BJ (cell line): Measurements from ENCODE around the gene KRT23. TPM values are rescaled to one million over a fixed set of nuclear protein-coding genes. Genes with fewer than 3 reads are reported as not detected.

Experiments used
- CTCF ChIA-PET: fragments of 350-600 bp; formaldehyde crosslinking; extraction: SDS; loops from one replicate; lab custom pipeline; 2021; ENCODE audit warnings: antibody characterized with exemption, inconsistent platforms; lab: Yijun Ruan, JAX
- POLR2A ChIA-PET: fragments of 300-600 bp; sonication (Branson Sonifier 250); formaldehyde crosslinking; extraction: SDS; loops from one replicate; lab custom pipeline; 2021; ENCODE audit warnings: antibody characterized with exemption; lab: Charles Lee
- DNase-seq: peaks from one replicate; pipeline ENCODE4 v3.0.0-alpha.2; 2011; ENCODE audit warnings: low read depth
- H3K27me3 ChIP-seq: 2 replicates; pipeline ENCODE4 v1.6.0; 2011; ENCODE audit warnings: low read length; ENCODE audit not compliant: control insufficient read depth, insufficient read depth
- H3K36me3 ChIP-seq: 2 replicates; pipeline ENCODE4 v1.5.1; 2011; ENCODE audit warnings: low read length; ENCODE audit not compliant: control insufficient read depth, insufficient read depth
- H3K4me3 ChIP-seq: 2 replicates; pipeline ENCODE4 v1.5.1; 2011; ENCODE audit warnings: low read depth, mild to moderate bottlenecking, control low read depth, low read length
- polyA plus RNA-seq: library from polyadenylated mRNA; depleted of rRNA; stranded (reverse); fragments of >200 nt; gene quantifications from 2 replicates; pipeline ENCODE4 v1.2.3, GENCODE V29; 2011
- TF ChIP-seq, protein P1 (sequence below): IDR thresholded peaks from 2 replicates; pipeline ENCODE4 v1.5.1; 2011; ENCODE audit warnings: low read depth, mild to moderate bottlenecking, control low read depth, inconsistent platforms, low read length, moderate library complexity; ENCODE audit not compliant: insufficient read depth

Gene KRT23
- polyA plus RNA-seq, 1 experiment: 0.11 TPM

DNA sequence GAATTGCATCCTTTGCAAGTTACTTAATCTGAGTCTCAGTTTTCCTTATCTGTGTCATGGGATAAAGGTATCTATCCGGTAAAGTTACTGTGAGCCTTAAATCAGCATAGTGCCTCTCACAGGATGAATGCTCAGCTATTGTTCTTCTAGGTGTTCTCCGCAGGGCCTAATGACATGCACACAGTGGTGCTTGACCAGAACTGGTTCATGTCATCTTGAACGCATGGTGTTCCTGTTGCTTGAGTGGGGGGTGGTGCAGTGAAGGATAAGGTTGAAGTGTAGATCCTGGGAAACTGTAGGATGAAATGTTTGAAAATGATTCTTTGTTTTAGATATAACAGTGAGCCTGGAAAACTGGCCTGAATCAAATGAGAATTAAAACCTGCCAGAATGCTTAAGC is 42.7 kb upstream of the KRT23 start:
- ChIA-PET POLR2A (interaction anchor here (0.6 kb wide), 1 partner anchor 79 kb away, joined by 5 read pairs; no protein-coding TSS in a partner anchor), CTCF (interaction anchor here (1.7 kb wide), 1 partner anchor 9 kb away, joined by 11 read pairs; no protein-coding TSS in a partner anchor)
- Histone ChIP-seq H3K4me3 (no peak overlapping the region), H3K27me3 (no peaks in the 10 kb centered on the region), H3K36me3 (no peaks in the 10 kb centered on the region)
- no peak for DNase-seq
- TF ChIP-seq, protein P1, sequence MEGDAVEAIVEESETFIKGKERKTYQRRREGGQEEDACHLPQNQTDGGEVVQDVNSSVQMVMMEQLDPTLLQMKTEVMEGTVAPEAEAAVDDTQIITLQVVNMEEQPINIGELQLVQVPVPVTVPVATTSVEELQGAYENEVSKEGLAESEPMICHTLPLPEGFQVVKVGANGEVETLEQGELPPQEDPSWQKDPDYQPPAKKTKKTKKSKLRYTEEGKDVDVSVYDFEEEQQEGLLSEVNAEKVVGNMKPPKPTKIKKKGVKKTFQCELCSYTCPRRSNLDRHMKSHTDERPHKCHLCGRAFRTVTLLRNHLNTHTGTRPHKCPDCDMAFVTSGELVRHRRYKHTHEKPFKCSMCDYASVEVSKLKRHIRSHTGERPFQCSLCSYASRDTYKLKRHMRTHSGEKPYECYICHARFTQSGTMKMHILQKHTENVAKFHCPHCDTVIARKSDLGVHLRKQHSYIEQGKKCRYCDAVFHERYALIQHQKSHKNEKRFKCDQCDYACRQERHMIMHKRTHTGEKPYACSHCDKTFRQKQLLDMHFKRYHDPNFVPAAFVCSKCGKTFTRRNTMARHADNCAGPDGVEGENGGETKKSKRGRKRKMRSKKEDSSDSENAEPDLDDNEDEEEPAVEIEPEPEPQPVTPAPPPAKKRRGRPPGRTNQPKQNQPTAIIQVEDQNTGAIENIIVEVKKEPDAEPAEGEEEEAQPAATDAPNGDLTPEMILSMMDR: no peak

DNA sequence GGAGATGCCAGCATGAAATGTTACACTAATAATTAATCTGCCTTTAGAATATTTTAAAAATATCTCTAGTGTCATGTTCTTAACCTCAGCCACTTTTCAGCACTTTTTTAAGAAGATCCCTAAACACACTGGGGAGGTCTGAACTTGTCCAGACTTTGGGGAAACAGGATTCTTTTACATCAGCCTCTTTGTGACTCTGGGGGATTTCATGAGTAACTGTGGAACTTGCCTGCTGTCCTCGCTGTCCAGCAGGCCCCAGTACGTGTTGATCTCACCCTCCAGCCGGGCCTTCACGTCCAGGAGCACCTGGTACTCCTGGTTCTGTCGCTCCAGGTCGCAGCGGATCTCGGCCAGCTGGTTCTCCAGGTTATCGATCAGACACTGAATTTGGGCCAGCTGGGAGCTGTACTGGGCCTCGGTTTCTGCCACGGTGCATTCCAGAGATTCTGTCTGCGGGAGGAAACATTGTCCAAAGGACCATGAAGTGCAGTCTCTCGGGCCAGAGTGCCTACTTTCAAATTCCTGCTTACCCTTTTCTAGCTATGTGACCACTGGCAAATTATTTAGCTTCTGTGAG is 41.2 kb upstream of the KRT23 start:
- Histone ChIP-seq H3K27me3 (no peaks in the 10 kb centered on the region), H3K4me3 (no peak overlapping the region), H3K36me3 (no peaks in the 10 kb centered on the region)
- POLR2A ChIA-PET: no interaction called here
- CTCF ChIA-PET: no interaction called here
- TF ChIP-seq, protein P1: no peak
- no peak for DNase-seq

- H3K36me3 ChIP-seq: no peaks in the 10 kb centered on the region
- POLR2A ChIA-PET: no interaction called here
- CTCF ChIA-PET: no interaction called here
- DNase-seq: no peak
- H3K27me3 ChIP-seq: no peaks in the 10 kb centered on the region
- TF ChIP-seq, protein P1: no peak
- H3K4me3 ChIP-seq: no peak overlapping the region
Measured at GRCh38 chr17:40975516-40975915, 38.1 kb upstream of the KRT23 start.

- POLR2A ChIA-PET: no interaction called here
- TF ChIP-seq, protein P1: no peak
- H3K36me3 ChIP-seq: no peaks in the 10 kb centered on the region
- H3K27me3 ChIP-seq: no peaks in the 10 kb centered on the region
- CTCF ChIA-PET: interaction anchor here (0.7 kb wide), 1 partner anchor 42 kb away, joined by 3 read pairs; no protein-coding TSS in a partner anchor
- no peak overlapping the region for H3K4me3 ChIP-seq
- no peak for DNase-seq
Measured at GRCh38 chr17:40974366-40974765, 36.9 kb upstream of the KRT23 start.

DNA sequence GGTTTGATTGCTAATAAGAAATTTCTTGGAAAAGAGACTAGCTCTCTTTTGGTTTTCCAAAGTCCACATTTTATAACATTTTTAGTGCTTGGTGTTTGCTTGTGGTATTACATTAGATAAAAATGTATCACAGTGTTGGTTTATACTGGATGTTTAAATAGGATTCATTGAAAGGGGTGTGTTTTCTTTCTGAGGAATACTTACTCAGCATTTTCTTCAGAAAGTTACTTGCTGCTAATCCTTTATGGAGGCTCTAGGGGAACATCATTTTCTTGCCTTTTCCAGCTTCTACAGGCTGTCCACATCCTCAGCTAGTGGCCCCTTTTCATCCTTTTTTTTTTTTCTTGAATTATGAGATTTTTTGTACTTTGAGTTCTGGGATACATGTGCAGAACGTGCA is 30.1 kb upstream of the KRT23 start:
- CTCF ChIA-PET: interaction anchor here (1.1 to 1.2 kb wide), 2 partner anchors 13 to 14 kb away, joined by 3 to 4 read pairs; no protein-coding TSS in a partner anchor
- H3K36me3 ChIP-seq: no peaks in the 10 kb centered on the region
- TF ChIP-seq, protein P1: no peak
- H3K27me3 ChIP-seq: no peaks in the 10 kb centered on the region
- DNase-seq: no peak
- POLR2A ChIA-PET: no interaction called here
- H3K4me3 ChIP-seq: no peak overlapping the region
